DND-41 (cell line): ENCODE results near the gene RAD23B.
"Not testable (repeated sequence)": the region's sequence is repeated elsewhere in the genome, so short reads cannot be mapped to it uniquely, and the experiment has no call there.

Experiments
- ATAC-seq: fragments of 200-7000 bp; cut with Tn5 transposase; 3 replicates; pipeline ENCODE4 v1.9.1; 2021; ENCODE audit warnings: low read depth; ENCODE audit not compliant: insufficient read depth
- DNase-seq: peaks from one replicate; pipeline ENCODE4 v3.0.0-alpha.2; 2020
- H2AFZ ChIP-seq: 2 replicates; pipeline ENCODE4 v1.6.0; 2012; ENCODE audit warnings: low read depth, low read length
- H3K27ac ChIP-seq: 2 replicates; pipeline ENCODE4 v1.5.1; 2012; ENCODE audit warnings: low read length, inconsistent platforms
- H3K27me3 ChIP-seq: fragments of 200-600 bp; sonication (generic); 2 replicates; pipeline ENCODE4 v1.6.0; 2012; ENCODE audit warnings: low read length, mild to moderate bottlenecking, inconsistent platforms; ENCODE audit not compliant: insufficient read depth, poor library complexity
- H3K36me3 ChIP-seq: 2 replicates; pipeline ENCODE4 v1.5.1; 2012; ENCODE audit warnings: low read length, inconsistent platforms; ENCODE audit not compliant: insufficient read depth
- H3K4me1 ChIP-seq: 2 replicates; pipeline ENCODE4 v1.5.1; 2012; ENCODE audit warnings: mild to moderate bottlenecking, low read length; ENCODE audit not compliant: insufficient read depth
- H3K4me2 ChIP-seq: 2 replicates; pipeline ENCODE4 v1.6.0; 2012; ENCODE audit warnings: mild to moderate bottlenecking, moderate library complexity, low read length, inconsistent platforms; ENCODE audit not compliant: insufficient read depth
- H3K4me3 ChIP-seq, 2 experiments: fragments of 200-600 bp in 1 of 2; shearing (Covaris generic) in 1 of 2; 2 replicates each; pipeline ENCODE4 v1.5.1; 2012 to 2016; ENCODE audit warnings: inconsistent platforms in 2 of 2, low read length in 2 of 2, mild to moderate bottlenecking in 2 of 2, low read depth in 1 of 2, moderate library complexity in 1 of 2
- H3K79me2 ChIP-seq: 2 replicates; pipeline ENCODE4 v1.6.0; 2012; ENCODE audit warnings: low read length, inconsistent platforms; ENCODE audit not compliant: insufficient read depth
- H3K9ac ChIP-seq: 2 replicates; pipeline ENCODE4 v1.6.0; 2012; ENCODE audit warnings: low read depth, mild to moderate bottlenecking, inconsistent platforms, low read length, moderate library complexity
- H3K9me3 ChIP-seq: 2 replicates; pipeline ENCODE4 v1.5.1; 2012; ENCODE audit warnings: low read length, moderate library complexity, mild to moderate bottlenecking, inconsistent platforms; ENCODE audit not compliant: insufficient read depth, severe bottlenecking
- H4K20me1 ChIP-seq: 2 replicates; pipeline ENCODE4 v1.6.0; 2012; ENCODE audit warnings: low read length; ENCODE audit not compliant: insufficient read depth
- EZH2 ChIP-seq: IDR thresholded peaks from 3 replicates; pipeline ENCODE4 v1.6.1; 2012; ENCODE audit warnings: borderline replicate concordance, low read depth, mild to moderate bottlenecking, moderate library complexity, low read length, inconsistent platforms; ENCODE audit not compliant: severe bottlenecking
- TF ChIP-seq, protein P1 (sequence below): IDR thresholded peaks from 2 replicates; pipeline ENCODE4 v1.5.1; 2012; ENCODE audit warnings: borderline replicate concordance, low read length, moderate library complexity, mild to moderate bottlenecking; ENCODE audit not compliant: poor library complexity, severe bottlenecking; ENCODE audit errors: extremely low read depth

Gene RAD23B

DNA sequence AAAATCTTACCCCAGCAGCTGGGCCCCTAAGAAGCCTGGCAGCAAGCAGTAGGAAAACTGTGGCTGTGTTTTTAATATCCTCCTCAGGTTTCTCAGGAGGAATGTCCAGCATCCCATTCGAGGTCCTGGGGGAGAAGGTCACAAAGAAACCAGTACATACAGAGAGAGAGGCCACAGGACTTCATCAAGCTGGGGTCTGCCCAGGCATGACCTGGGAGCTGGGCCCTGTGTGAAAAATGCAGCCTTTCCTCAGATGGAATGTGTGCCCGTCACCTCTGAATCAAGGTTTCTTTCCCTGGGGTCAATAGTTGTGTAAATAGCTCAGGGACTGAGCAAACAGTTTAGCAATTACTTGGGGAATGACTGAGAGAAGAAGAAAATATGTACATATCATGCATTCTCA, 33.9 kb upstream of the RAD23B start:
- TF ChIP-seq, protein P1, sequence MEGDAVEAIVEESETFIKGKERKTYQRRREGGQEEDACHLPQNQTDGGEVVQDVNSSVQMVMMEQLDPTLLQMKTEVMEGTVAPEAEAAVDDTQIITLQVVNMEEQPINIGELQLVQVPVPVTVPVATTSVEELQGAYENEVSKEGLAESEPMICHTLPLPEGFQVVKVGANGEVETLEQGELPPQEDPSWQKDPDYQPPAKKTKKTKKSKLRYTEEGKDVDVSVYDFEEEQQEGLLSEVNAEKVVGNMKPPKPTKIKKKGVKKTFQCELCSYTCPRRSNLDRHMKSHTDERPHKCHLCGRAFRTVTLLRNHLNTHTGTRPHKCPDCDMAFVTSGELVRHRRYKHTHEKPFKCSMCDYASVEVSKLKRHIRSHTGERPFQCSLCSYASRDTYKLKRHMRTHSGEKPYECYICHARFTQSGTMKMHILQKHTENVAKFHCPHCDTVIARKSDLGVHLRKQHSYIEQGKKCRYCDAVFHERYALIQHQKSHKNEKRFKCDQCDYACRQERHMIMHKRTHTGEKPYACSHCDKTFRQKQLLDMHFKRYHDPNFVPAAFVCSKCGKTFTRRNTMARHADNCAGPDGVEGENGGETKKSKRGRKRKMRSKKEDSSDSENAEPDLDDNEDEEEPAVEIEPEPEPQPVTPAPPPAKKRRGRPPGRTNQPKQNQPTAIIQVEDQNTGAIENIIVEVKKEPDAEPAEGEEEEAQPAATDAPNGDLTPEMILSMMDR: no peak
- TF ChIP-seq EZH2: no peak
- Histone ChIP-seq H3K9me3 (no peaks in the 10 kb centered on the region), H3K4me3 (no peak overlapping the region), H4K20me1 (no peaks in the 10 kb centered on the region), H3K79me2 (no peaks in the 10 kb centered on the region), H3K9ac (no peak overlapping the region), H3K27ac (no peak overlapping the region), H3K4me2 (no peak overlapping the region), H3K4me1 (peaks cover 9% of the 10 kb centered on the region), H3K36me3 (no peaks in the 10 kb centered on the region), H3K27me3 (no peaks in the 10 kb centered on the region), H2AFZ (no peak overlapping the region)
- DNase-seq: no peak
- no peak for ATAC-seq

DNA sequence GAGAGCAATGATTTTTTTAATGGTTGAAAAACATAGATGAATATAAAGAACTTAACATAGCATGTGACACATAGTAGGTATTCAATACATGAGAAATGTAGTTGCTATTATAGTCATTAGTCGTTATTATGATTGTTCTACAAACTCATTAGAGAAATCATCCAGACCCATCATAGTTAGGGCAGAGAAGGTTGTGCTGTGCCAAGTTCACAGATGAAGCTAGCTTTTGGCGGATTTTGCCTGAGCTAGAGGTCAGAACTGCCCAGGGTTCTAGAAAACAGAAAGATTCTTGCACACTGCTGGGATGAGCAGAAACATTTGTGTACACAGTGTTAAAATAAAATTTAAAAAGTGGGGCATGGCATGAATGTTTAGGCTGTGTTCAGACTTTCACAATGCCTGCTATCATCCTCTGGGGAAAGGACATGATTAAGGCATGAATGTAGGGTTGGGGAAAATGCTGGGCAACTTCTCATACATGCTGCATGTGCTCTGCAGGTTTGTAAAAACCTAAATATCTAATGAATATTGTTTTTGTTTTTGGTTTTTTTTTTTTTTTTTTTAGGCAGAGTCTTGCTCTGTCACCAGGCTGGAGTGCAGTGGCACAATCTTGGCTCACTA, 33.3 kb upstream of the RAD23B start:
- Histone ChIP-seq H3K27me3 (no peaks in the 10 kb centered on the region), H3K9ac (no peak overlapping the region), H3K36me3 (no peaks in the 10 kb centered on the region), H3K4me1 (peaks cover 9% of the 10 kb centered on the region), H3K79me2 (no peaks in the 10 kb centered on the region), H4K20me1 (no peaks in the 10 kb centered on the region), H3K27ac (no peak overlapping the region), H3K4me3 (no peak overlapping the region), H2AFZ (no peak overlapping the region), H3K4me2 (no peak overlapping the region), H3K9me3 (no peaks in the 10 kb centered on the region)
- TF ChIP-seq EZH2: no peak
- no peak for ATAC-seq
- no peak for DNase-seq

DNA sequence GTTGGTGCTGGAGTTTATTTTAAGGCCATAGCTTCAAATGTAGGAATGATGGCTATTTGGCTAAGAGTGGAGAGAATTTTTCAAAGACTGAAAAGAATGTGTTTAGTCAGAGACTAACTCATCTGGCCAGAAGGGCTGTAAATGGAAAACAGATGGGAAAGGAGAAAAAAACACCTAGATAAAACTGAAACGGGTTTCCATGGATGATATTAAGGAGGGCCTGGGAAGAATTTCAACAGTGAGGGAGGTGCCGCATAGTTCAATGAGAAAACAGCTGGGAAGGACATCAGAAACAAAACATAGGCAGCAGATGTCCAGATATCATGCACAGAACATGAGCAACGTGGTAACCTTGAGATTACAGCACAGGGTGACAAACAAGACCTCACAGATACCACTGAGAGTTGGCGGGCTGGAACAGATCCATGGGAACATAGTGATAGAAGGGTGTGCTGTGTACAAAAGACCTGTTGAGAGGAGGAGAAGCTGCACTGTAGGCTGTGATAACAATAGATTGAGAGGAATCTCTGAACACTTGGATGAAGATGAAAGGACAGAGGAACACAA, 31.2 kb upstream of the RAD23B start:
- Histone ChIP-seq H3K4me3 (no peak overlapping the region), H4K20me1 (no peaks in the 10 kb centered on the region), H3K79me2 (no peaks in the 10 kb centered on the region), H2AFZ (no peak overlapping the region), H3K27ac (no peak overlapping the region), H3K4me1 (peaks cover 2% of the 10 kb centered on the region; the same call in 1 of the 2 replicates), H3K9me3 (no peaks in the 10 kb centered on the region), H3K36me3 (no peaks in the 10 kb centered on the region), H3K9ac (no peak overlapping the region), H3K4me2 (no peak overlapping the region), H3K27me3 (no peaks in the 10 kb centered on the region)
- DNase-seq (no peak), ATAC-seq (no peak)
- no peak for TF ChIP-seq EZH2
- TF ChIP-seq, protein P1: no peak

DNA sequence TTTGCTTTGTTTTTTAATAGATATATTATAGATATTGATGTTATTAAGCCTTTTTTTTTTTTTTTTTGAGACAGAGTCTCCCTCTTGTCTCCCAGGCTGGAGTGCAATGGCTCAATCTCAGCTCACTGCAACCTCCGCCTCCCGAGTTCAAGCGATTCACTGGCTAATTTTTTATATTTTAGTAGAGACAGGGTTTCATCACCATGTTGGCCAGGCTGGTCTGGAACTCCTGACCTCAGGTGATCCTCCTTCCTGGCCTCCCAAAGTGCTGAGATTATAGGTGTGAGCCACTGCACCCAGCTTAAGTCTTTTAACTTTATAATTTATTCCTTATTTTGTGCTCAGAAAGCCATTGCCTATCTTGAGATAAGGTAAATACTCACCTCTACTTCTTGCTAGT, 24.2 kb upstream of the RAD23B start:
- TF ChIP-seq, protein P1: no peak
- TF ChIP-seq EZH2: no peak
- H3K4me2 ChIP-seq: no peak overlapping the region
- no peak overlapping the region for H3K9ac ChIP-seq
- no peak overlapping the region for H3K27ac ChIP-seq
- H3K4me3 ChIP-seq: no peak overlapping the region
- no peak for ATAC-seq
- H4K20me1 ChIP-seq: no peaks in the 10 kb centered on the region
- no peaks in the 10 kb centered on the region for H3K4me1 ChIP-seq
- no peak for DNase-seq
- no peak overlapping the region for H2AFZ ChIP-seq
- no peaks in the 10 kb centered on the region for H3K36me3 ChIP-seq
- H3K79me2 ChIP-seq: no peaks in the 10 kb centered on the region
- no peaks in the 10 kb centered on the region for H3K9me3 ChIP-seq
- H3K27me3 ChIP-seq: no peaks in the 10 kb centered on the region

DNA sequence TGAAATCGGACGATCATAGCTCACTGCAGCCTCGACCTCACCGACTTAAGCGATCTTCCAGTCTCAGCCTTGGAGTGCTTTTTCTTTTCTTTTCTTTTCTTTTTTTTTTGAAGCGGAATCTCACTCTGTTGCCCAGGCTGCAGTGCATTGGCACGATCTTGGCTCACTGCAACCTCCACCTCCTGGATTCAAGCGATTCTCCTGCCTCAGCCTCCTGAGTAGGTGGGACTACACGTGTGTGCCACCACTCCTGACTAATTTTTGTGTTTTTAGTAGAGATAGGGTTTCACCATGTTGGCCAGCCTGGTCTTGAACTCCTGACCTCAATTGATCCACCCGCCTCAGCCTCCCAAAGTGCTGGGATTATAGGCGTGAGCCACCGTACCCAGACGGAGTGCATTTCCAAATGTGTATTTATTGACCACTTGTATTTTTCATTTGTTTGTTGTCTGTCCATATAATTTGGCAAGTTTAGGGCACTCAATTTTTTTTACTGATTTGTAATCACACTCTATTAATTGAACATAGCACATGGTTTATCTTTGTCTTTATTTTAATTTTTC, 23.2 kb upstream of the RAD23B start:
- H3K4me1 ChIP-seq, H3K9ac ChIP-seq, H3K4me3 ChIP-seq, DNase-seq, H3K27ac ChIP-seq, H3K27me3 ChIP-seq, H2AFZ ChIP-seq, H3K4me2 ChIP-seq, H3K79me2 ChIP-seq, H3K36me3 ChIP-seq, H4K20me1 ChIP-seq, H3K9me3 ChIP-seq, ATAC-seq: not testable (repeated sequence)
